GM12801 (cell line): Measurements from ENCODE around the gene TM4SF4.

Experiments used
- TF ChIP-seq, protein P1 (sequence below): IDR thresholded peaks from one replicate; pipeline ENCODE4 v1.5.1; 2011; ENCODE audit warnings: control low read depth; ENCODE audit not compliant: insufficient read length; ENCODE audit errors: extremely low read depth

The TM4SF4 gene

DNA sequence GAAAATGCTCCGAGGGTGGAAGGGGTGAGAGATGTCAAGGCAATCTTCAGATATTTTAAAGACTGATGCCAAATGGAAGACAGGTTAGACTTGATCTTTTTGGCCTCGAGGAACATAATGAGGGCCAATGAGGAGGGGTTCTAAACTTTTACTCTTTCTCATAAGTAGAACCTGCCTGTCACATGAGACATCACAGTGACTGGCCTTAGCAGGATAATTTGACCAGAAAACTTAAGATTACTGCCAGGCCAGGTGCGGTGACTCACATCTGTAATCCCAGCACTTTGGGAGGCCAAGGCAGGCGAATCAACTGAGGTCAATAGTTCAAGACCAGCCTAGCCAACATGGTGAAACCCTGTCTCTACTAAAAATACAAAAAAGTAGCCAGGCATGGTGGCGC, 12.2 kb downstream of the TM4SF4 start:
- TF ChIP-seq, protein P1, sequence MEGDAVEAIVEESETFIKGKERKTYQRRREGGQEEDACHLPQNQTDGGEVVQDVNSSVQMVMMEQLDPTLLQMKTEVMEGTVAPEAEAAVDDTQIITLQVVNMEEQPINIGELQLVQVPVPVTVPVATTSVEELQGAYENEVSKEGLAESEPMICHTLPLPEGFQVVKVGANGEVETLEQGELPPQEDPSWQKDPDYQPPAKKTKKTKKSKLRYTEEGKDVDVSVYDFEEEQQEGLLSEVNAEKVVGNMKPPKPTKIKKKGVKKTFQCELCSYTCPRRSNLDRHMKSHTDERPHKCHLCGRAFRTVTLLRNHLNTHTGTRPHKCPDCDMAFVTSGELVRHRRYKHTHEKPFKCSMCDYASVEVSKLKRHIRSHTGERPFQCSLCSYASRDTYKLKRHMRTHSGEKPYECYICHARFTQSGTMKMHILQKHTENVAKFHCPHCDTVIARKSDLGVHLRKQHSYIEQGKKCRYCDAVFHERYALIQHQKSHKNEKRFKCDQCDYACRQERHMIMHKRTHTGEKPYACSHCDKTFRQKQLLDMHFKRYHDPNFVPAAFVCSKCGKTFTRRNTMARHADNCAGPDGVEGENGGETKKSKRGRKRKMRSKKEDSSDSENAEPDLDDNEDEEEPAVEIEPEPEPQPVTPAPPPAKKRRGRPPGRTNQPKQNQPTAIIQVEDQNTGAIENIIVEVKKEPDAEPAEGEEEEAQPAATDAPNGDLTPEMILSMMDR, result no peak

DNA sequence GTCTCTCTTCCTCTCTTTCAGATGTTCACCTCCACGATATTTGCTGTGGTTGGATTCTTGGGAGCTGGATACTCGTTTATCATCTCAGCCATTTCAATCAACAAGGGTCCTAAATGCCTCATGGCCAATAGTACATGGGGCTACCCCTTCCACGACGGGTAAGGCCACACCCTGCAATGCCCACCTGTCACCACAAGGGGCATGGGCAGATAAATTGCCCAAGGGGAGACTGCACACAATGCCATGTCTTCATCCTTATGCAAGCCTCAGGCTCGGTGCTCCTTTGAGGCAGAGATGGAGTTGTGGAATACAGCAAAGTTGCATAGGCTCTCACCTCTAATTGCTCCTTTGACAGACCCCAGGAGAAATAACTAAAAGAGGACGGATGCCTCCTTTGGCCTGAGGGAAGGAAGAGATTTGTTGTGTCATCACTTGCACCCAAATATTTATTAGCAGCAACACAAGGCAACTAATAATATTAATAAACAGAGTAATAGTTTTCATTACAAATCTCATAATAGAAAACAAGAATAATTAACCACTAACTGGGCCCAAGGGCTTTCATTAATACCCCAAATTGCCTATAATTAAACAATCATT, 13.2 kb downstream of the TM4SF4 start:
- TF ChIP-seq, protein P1, result no peak

DNA sequence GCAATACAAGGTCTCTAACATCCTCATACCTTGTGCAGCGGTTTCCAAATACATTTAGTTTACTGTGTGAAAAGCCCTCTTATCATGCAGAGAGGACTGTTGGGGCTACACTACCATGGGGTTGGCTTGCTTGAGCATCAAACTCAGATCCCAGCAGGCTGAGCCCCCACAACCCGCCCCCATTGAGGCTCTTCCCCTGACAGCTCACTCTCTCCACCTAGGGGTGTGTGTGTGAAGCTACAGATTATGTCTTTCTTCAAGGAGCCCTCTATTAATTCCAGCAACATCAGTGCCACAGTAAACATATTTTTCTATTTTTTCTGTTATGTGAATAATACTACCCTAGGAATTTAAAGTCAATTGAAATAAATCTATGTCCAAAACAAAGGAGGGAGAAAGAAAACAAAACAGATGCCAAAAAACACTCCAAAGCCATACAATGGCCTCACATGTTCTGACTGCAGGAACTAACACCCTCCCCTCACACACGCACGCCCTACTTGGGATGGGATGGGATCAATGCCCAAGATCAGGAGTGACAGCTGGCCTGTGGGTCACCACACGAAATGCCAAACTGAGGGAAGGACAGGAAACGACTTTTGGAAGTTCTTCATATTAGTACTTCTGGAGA, 14.7 kb downstream of the TM4SF4 start:
- TF ChIP-seq, protein P1, result no peak

DNA sequence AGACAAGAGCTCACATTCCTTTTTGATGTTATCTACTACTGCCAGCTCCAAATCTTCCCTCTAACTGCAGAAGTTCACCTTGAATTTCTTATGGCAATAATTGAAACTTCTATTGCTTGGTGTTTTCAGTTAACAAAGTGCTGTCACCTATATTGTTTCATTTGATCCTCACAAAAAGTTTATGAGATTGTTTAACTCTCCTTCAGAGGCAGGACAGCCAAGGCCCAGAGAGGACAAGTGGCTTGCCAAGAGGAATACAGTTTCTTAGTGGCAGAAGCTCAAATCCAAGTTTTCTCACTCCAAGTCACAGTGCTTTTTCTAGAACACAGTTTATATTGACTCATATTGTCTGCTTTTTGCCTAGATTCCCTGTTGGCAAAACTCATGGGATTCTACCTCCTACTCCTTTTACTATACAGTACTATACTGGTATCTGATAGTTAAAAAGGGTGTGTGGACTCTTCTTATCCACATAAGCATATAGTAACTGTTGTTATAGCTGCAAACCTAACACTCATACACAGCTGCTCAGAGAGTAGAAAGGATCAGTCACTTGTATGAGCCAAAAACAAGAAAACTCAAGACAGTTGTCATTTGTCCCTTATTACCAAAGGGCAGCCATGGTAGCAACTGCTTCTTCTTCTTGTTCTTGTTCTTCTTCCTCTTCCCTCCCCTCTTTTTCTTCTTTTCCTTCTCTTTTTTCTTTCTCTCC, 15.9 kb downstream of the TM4SF4 start:
- TF ChIP-seq, protein P1, result no peak

DNA sequence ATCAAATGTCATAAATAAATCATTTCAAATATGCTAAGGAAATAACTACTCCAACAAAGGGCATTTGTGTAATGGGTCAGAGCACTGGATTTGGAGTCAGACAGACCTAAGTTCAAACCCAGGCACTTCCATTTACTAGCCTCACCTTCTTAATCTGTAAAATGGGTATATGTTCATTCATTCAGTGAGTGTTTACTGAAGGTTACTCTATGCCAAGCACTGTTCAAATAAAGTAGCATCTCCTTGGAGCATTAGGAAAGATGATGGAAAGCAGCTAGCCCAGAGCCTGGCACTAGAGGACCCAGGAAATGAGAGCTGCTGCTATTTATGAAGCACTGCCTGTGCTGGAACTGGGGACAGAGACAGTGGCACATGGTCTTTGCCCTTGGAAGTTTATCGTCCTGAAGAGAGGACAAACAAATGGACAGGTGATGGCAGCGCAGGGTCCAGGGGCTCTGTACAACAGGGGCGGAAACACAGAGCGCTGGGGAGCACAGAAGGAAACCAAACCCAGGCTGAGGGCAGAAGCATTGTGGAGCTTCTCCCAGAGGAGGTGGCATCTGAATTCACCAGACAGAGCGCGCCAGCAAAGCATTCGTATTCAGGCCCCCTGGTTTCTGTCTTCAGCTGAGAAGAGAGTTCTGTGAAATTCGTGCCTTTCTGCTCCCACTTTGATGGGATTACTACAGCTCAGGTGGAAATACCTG, 19.0 kb downstream of the TM4SF4 start:
- TF ChIP-seq, protein P1, result no peak

DNA sequence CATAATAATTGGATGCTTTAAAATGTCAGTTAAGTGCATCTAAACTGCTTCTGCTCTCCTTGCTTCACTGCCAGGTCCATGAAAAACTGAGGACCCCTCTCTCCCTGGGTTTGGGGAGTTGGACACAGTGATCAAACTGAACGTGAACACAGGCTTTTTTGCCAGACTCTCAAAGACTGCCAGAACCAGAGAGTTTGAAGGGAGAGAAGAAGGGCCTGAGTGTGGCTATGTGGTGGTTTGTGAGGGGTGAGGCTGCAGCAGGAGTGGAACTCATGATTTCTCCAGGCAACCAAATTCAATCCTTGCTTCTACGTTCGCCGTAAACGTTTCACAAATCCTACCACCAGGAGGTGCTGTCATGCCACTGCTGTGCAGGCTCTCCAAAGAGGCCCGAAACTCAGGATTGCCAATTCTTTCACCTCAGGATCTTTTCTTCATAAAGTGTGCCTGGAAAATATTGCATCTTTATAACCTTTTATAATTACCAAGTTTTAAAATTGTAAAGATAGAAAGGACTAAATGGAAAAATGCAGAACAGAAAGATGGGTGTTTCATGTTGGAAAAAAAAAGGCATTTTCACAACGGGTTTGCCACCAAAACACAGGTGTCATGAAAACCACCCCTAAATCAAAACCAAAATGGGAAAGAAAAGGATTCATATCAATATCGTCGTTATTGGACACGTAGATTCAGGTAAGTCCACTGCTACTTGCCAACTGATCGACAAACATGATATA, 19.7 kb downstream of the TM4SF4 start:
- TF ChIP-seq, protein P1, result no peak
